Measurements from ENCODE around the gene PCNT.
"Not testable (repeated sequence)": the region's sequence is repeated elsewhere in the genome, so short reads cannot be mapped to it uniquely, and the experiment has no call there.

The PCNT gene

GRCh38 chr21:46428286-46428685 is 104.3 kb downstream of the PCNT start:
- no peak for DNase-seq

GRCh38 chr21:46428987-46429710 is 105.2 kb downstream of the PCNT start:
- no peak for DNase-seq

GRCh38 chr21:46429754-46430681 is 106.1 kb downstream of the PCNT start:
- DNase-seq, result no peak

GRCh38 chr21:46431448-46431847 is 107.5 kb downstream of the PCNT start:
- no peak for DNase-seq

- DNase-seq, result no peak
Observed at GRCh38 chr21:46431884-46432488, 108.0 kb downstream of the PCNT start.

- not testable (repeated sequence) for DNase-seq
Observed at GRCh38 chr21:46433116-46433515, 109.2 kb downstream of the PCNT start.

GRCh38 chr21:46434322-46434958 is 110.5 kb downstream of the PCNT start:
- DNase-seq, result no peak

- DNase-seq, result no peak
Observed at GRCh38 chr21:46435786-46436227, 111.9 kb downstream of the PCNT start.

- DNase-seq, result no peak
Observed at GRCh38 chr21:46436621-46437020, 112.7 kb downstream of the PCNT start.

GRCh38 chr21:46437096-46437498 is 113.1 kb downstream of the PCNT start:
- DNase-seq, result no peak

GRCh38 chr21:46437511-46437910 is 113.6 kb downstream of the PCNT start:
- DNase-seq, result no peak

- DNase-seq, result no peak
Observed at GRCh38 chr21:46438241-46438640, 114.3 kb downstream of the PCNT start.

- DNase-seq, result no peak
Observed at GRCh38 chr21:46439906-46440305, 116.0 kb downstream of the PCNT start.

- no peak for DNase-seq
Observed at GRCh38 chr21:46441331-46441730, 117.4 kb downstream of the PCNT start.

- no peak for DNase-seq
Observed at GRCh38 chr21:46441961-46442498, 118.1 kb downstream of the PCNT start.

- no peak for DNase-seq
Observed at GRCh38 chr21:46442938-46443337, 119.0 kb downstream of the PCNT start.

- DNase-seq, result no peak
Observed at GRCh38 chr21:46443910-46444309, 120.0 kb downstream of the PCNT start.

GRCh38 chr21:46448108-46448507 is 124.2 kb downstream of the PCNT start:
- no peak for DNase-seq

- DNase-seq, result not testable (repeated sequence)
Observed at GRCh38 chr21:46448855-46449254, 124.9 kb downstream of the PCNT start.

GRCh38 chr21:46452710-46453109 is 128.8 kb downstream of the PCNT start:
- DNase-seq, result no peak

GRCh38 chr21:46454142-46454541 is 130.2 kb downstream of the PCNT start:
- DNase-seq, result no peak

GRCh38 chr21:46454634-46455390 is 130.9 kb downstream of the PCNT start:
- no peak for DNase-seq
